AG08396 (cell line): ENCODE measurements around the gene HSF4.

Experiments
- DNase-seq: peaks from one replicate; pipeline ENCODE4 v3.0.0; 2012; ENCODE audit warnings: low spot score, mixed read lengths

HSF4 gene

DNA sequence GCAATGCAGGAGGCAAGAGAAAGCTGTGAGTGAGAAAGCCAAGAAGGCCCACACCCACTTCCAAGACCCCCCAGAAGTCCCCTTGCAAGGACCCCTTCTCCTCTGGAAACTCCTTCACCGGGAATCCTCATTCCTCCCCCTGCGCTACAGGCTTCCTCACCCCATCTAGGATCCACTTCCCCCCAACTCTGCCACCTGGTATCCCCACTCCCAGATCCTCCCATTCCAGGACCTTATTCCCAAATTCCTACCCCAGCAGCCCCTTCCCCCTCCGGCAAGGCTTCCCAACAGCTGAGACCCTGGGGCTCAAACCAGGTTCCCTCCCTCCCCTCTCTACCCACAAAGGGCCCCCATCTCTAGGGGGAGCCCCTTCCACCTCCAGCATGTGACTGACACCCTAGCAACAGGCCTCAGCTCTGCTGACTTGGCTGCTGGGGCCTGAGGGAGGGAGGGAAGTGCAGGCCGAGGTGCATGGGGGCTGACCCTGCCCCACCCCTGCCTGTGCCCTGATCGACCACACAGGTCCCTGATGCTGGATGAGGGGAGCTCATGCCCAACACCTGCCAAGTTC, 2.1 kb downstream of the HSF4 start:
- DNase-seq = no peak

DNA sequence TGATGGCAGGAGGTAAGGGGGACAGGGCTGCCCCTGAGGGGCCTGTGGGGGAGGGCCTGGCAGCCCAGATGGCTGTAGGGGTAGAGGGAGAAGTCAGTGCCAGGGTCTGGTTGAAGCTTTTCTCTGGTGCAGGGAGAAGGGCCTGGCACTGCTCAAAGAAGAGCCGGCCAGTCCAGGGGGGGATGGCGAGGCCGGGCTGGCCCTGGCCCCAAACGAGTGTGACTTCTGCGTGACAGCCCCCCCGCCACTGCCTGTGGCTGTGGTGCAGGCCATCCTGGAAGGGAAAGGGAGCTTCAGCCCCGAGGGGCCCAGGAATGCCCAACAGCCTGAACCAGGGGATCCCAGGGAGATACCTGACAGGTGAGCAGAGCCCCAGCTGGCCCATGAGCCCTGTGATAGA, 3.0 kb downstream of the HSF4 start:
- DNase-seq = no peak

DNA sequence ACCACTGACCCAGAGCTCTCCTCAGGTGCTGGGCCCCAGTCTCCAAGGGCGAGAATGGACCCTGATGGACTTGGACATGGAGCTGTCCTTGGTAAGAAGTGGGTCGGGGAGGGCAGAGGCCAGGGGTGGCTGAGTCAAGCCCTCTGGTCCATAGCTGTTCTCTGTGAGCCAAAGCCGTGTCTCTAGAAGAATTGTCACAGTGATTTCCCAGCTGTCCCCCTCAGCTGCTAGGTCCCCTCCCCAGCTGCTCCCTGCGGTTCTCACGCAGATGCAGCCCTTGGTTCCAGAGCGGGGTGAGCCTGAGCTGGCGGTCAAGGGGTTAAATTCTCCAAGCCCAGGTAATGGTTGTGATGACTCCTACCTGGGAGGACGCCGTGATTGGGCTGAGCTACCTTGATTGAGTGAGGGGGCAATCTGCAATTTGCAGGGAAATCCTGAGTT, 4.5 kb downstream of the HSF4 start:
- no peak for DNase-seq

GRCh38 chr16:67169642-67170167, 5.2 kb downstream of the HSF4 start:
- no peak for DNase-seq

- DNase-seq = peak; percentile 90
Observed at GRCh38 chr16:67170168-67170948, 5.8 kb downstream of the HSF4 start, which contains the start of gene NOL3. Gene NOL3, plus strand, starts transcription at chr16:67170538.

- DNase-seq = no peak
Observed at GRCh38 chr16:67170949-67171649, 6.6 kb downstream of the HSF4 start.

- DNase-seq = no peak
Observed at GRCh38 chr16:67173323-67173722, 8.8 kb downstream of the HSF4 start.

GRCh38 chr16:67173808-67174705, 9.5 kb downstream of the HSF4 start:
- peak; percentile 89 for DNase-seq

- DNase-seq = no peak
Observed at GRCh38 chr16:67174706-67175231, 10.2 kb downstream of the HSF4 start.

DNA sequence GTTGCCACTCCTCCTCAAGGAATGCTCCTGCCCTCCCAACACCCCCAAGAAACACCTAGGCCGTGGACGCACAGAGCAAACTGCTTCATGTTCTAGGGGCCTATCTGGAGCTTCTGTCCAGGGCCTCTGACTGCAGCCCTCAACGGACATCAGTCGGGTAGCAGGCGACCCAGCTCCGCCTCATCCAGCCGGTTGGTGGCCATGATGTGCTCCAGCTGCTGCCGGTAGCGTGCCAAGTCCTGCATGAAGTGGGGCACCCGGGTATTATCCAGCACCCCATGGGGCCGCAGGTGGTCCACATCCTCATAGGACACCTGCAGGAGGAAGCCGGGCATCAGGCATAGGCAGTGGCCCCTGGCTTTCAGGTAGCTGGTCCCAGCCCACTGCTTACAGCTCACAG, 12.1 kb downstream of the HSF4 start:
- no peak for DNase-seq

- DNase-seq = peak; percentile 77
Observed at GRCh38 chr16:67177743-67178699, 13.5 kb downstream of the HSF4 start.

- DNase-seq = no peak
Observed at GRCh38 chr16:67179421-67180080, 15.0 kb downstream of the HSF4 start.

DNA sequence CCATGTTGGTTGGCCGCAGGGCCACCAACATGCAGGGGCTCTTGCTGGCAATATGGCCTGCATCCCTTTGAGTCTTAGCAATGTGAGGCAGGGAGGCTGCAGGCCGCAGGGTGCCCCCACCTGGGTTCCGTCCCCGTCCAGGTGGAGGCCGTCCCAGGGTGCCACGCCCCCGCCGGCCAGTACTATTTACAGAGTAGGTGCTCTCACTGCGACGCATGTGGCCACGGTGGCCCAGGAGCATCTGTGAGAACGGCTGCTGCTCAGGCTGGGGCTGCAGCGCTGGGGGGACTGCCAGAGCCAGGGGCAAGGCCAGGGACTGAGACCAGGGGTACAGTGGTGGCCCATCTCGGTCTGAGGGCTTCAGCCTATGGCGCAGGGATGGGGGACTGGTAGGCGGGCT, 15.6 kb downstream of the HSF4 start:
- DNase-seq = no peak

DNA sequence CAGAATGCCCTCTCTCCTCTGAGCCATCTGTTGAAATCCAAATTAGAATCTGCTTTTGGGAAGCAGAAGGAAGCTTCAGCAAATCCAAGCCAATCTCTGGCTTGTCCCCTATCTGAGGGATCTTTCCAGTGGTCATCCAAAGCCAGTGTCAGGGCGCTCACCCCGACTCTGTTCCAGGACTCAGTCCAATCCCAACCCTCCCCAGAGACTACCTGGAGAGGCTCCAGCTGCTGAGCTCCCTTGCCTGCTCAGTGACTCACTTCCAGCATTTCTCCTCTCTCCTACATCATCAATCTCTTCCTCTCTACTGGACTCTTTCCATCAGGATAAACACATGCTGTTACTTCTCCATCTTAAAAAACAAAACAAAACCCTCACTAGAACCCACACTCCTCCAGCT, 16.8 kb downstream of the HSF4 start:
- DNase-seq = peak; percentile 87

GRCh38 chr16:67182288-67182687, 17.7 kb downstream of the HSF4 start:
- DNase-seq = no peak

DNA sequence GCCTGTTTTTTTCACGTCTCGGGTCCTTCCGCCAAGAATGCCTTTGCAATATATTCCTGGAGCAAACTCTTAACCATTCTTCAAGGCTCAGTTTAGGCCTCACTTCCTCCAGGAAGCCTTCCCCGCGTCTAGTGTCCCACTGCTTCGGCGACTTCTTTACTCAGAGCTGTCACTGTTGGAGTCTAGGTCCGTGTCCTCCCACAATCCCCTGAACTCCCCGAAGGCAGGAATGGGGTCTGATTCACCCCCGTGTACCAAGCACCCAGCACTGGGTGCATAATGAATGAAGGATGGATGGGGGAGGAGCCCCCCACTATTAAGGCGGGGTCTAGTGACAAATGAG, 18.7 kb downstream of the HSF4 start:
- DNase-seq = no peak

GRCh38 chr16:67183627-67184452, 19.3 kb downstream of the HSF4 start, which contains the start of gene MATCAP1:
Gene MATCAP1, minus strand, starts transcription at chr16:67183963. Its CDS starts 3,353 bp downstream, at chr16:67180610.
- DNase-seq = peak; percentile 99

- DNase-seq = no peak
Observed at GRCh38 chr16:67184453-67184994, 20.0 kb downstream of the HSF4 start.
